PC-3 (cell line): ENCODE results near the gene INSL6. TPM values are rescaled to one million over a fixed set of nuclear protein-coding genes. Genes with fewer than 3 reads are reported as not detected.
A peak's percentile ranks its signal among the peaks of the same experiment; 100 is the strongest.

Experiments
- ATAC-seq: fragments of 200-7000 bp; cut with Tn5 transposase; 2 replicates; pipeline ENCODE4 v1.9.1; 2020; ENCODE audit warnings: mild to moderate bottlenecking, moderate library complexity
- BruUV-seq: library from RNA; stranded (reverse); fragments of 400-500 nt; replicated peaks from 2 replicates; lab custom pipeline; 2021; lab: Mats Ljungman, UMichigan
- CTCF ChIA-PET: fragments of 300-600 bp; sonication (Branson Sonifier 250); formaldehyde crosslinking; loops from one replicate; lab custom pipeline; 2022; ENCODE audit warnings: antibody characterized with exemption; lab: Charles Lee
- POLR2A ChIA-PET: fragments of 300-600 bp; sonication (Branson Sonifier 250); formaldehyde crosslinking; loops from one replicate; lab custom pipeline; 2022; ENCODE audit warnings: antibody characterized with exemption; ENCODE audit not compliant: unreplicated experiment; lab: Charles Lee
- DNase-seq: peaks from one replicate; pipeline ENCODE4 v3.0.0-alpha.2; 2015
- H2AFZ ChIP-seq: fragments of 300-600 bp; sonication (generic); 2 replicates; pipeline ENCODE4 v1.6.0; 2016; ENCODE audit warnings: antibody characterized with exemption, low read length
- H3F3A ChIP-seq: fragments of 300-600 bp; sonication (generic); one replicate; pipeline ENCODE4 v1.6.0; 2017; ENCODE audit warnings: antibody characterized with exemption, low read length, control low read depth, mild to moderate bottlenecking; ENCODE audit not compliant: unreplicated experiment
- H3K27ac ChIP-seq: fragments of 300-600 bp; sonication (generic); 2 replicates; pipeline ENCODE4 v1.5.1; 2016; ENCODE audit warnings: mild to moderate bottlenecking, low read length
- H3K27me3 ChIP-seq: fragments of 300-600 bp; sonication (generic); 2 replicates; pipeline ENCODE4 v1.6.1; 2016; ENCODE audit warnings: low read length, mixed read lengths
- H3K36me3 ChIP-seq: fragments of 300-600 bp; sonication (generic); 2 replicates; pipeline ENCODE4 v1.6.1; 2016; ENCODE audit warnings: low read depth, mixed run types, low read length, mixed read lengths
- H3K4me1 ChIP-seq: fragments of 300-600 bp; sonication (generic); 2 replicates; pipeline ENCODE4 v1.5.1; 2016; ENCODE audit warnings: low read length; ENCODE audit not compliant: insufficient read depth
- H3K4me2 ChIP-seq: fragments of 300-600 bp; sonication (generic); 2 replicates; pipeline ENCODE4 v1.6.0; 2016; ENCODE audit warnings: low read length
- H3K4me3 ChIP-seq: fragments of 300-600 bp; sonication (generic); 2 replicates; pipeline ENCODE4 v1.5.1; 2016; ENCODE audit warnings: mild to moderate bottlenecking, low read length, mixed read lengths
- H3K79me2 ChIP-seq: fragments of 300-600 bp; sonication (generic); 2 replicates; pipeline ENCODE4 v1.6.1; 2017; ENCODE audit warnings: low read length, mixed read lengths
- H3K9ac ChIP-seq: fragments of 300-600 bp; sonication (generic); 2 replicates; pipeline ENCODE4 v1.6.0; 2016; ENCODE audit warnings: mild to moderate bottlenecking, low read length
- H3K9me2 ChIP-seq: fragments of 300-600 bp; sonication (generic); replicated peaks from 2 replicates; pipeline ENCODE4 v1.6.1; 2016; ENCODE audit warnings: mixed run types, low read length, mixed read lengths
- H3K9me3 ChIP-seq: fragments of 300-600 bp; sonication (generic); 2 replicates; pipeline ENCODE4 v1.6.1; 2016; ENCODE audit warnings: low read length, mixed read lengths
- H4K20me1 ChIP-seq: fragments of 300-600 bp; sonication (generic); 2 replicates; pipeline ENCODE4 v1.6.1; 2016; ENCODE audit warnings: low read length, mixed read lengths
- EZH2 ChIP-seq: fragments of 300-600 bp; sonication (generic); IDR thresholded peaks from one replicate; pipeline ENCODE4 v1.6.1; 2017; ENCODE audit warnings: antibody characterized with exemption, mild to moderate bottlenecking, low read length; ENCODE audit not compliant: unreplicated experiment
- EZH2phosphoT487 ChIP-seq: fragments of 300-600 bp; sonication (generic); IDR thresholded peaks from 2 replicates; pipeline ENCODE4 v1.6.1; 2018; ENCODE audit warnings: mild to moderate bottlenecking, antibody characterized with exemption, low read length, borderline replicate concordance
- intact Hi-C: fragments of 100-400 bp; cut with micrococcal nuclease; formaldehyde crosslinking; loops from 2 replicates; pipeline ENCODE4 v1.9.0; 2023
- total RNA-seq: library from RNA; depleted of rRNA; stranded (reverse); fragments of >200 nt; gene quantifications from 2 replicates; pipeline ENCODE4 v1.2.3, GENCODE V29; 2014
- TF ChIP-seq, protein P1 (sequence below): fragments of 300-600 bp; sonication (generic); conservative IDR thresholded peaks from 2 replicates; pipeline ENCODE4 v1.5.1; 2017; ENCODE audit warnings: antibody characterized with exemption, low read depth, mild to moderate bottlenecking, low read length

Gene INSL6
- total RNA-seq, 1 experiment from 2014 or later, result not detected

DNA sequence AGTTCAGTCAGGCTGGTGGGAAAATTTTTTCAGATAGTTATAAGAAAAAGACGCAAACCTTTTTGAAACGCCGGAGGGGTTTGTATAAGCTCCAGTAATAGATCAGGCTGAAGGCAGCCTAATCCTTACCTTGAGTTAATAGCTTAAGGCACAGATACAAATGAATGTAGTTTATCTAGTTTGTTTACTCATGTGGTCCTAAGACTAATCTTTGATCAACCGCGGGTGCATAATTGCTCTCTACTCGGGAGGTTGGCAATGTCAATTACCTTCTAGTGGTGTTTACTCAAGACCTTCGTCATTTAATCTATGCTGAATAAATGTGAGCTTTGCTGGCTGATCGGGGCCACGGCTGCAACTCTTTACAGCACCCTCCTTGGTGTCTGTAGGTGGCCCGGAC lies 45.1 kb upstream of the INSL6 start:
- H3F3A ChIP-seq, result no peaks in the 10 kb centered on the region
- no TSS peak for BruUV-seq
- intact Hi-C loops, result no loop called here
- no peak overlapping the region for H3K4me3 ChIP-seq
- H4K20me1 ChIP-seq, result no peaks in the 10 kb centered on the region
- DNase-seq (peak; percentile 3), ATAC-seq (no peak)
- ChIA-PET CTCF (no interaction called here), POLR2A (no interaction called here)
- TF ChIP-seq EZH2 (no peak), EZH2phosphoT487 (no peak)
- TF ChIP-seq, protein P1, sequence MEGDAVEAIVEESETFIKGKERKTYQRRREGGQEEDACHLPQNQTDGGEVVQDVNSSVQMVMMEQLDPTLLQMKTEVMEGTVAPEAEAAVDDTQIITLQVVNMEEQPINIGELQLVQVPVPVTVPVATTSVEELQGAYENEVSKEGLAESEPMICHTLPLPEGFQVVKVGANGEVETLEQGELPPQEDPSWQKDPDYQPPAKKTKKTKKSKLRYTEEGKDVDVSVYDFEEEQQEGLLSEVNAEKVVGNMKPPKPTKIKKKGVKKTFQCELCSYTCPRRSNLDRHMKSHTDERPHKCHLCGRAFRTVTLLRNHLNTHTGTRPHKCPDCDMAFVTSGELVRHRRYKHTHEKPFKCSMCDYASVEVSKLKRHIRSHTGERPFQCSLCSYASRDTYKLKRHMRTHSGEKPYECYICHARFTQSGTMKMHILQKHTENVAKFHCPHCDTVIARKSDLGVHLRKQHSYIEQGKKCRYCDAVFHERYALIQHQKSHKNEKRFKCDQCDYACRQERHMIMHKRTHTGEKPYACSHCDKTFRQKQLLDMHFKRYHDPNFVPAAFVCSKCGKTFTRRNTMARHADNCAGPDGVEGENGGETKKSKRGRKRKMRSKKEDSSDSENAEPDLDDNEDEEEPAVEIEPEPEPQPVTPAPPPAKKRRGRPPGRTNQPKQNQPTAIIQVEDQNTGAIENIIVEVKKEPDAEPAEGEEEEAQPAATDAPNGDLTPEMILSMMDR, result no peak
- H3K27me3 ChIP-seq, result no peaks in the 10 kb centered on the region
- H3K79me2 ChIP-seq, result no peaks in the 10 kb centered on the region
- H3K9me3 ChIP-seq, result no peaks in the 10 kb centered on the region
- H3K36me3 ChIP-seq, result no peaks in the 10 kb centered on the region
- H3K4me1 ChIP-seq, result peaks cover 10% of the 10 kb centered on the region; the same call in 1 of the 2 replicates
- peak overlapping the region; percentile 27 for H3K4me2 ChIP-seq
- no peak overlapping the region for H2AFZ ChIP-seq
- H3K9me2 ChIP-seq, result no peaks in the 10 kb centered on the region
- no peak overlapping the region for H3K9ac ChIP-seq
- H3K27ac ChIP-seq, result no peak overlapping the region

DNA sequence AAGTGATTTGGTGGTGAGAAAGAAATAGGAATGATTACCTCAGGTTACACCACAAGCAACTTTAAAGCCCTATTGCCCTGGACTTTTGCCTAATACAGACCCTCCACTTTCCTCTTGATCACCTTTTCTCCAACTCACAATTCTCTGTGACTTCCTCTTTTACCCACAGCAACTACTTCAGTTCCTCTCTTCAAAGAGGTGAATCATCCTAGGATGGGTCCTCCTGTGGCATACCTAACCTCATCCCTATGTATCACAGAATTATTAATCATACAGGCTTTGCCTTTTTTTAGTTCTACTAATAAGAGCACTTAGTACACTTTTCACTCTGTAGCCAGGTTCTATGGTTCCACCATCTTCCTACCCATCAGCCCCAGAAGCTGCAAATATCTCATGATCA lies 19.6 kb upstream of the INSL6 start:
- intact Hi-C loops, result no loop called here
- Histone ChIP-seq H3F3A (no peaks in the 10 kb centered on the region), H3K79me2 (no peaks in the 10 kb centered on the region), H3K27ac (no peak overlapping the region), H2AFZ (no peak overlapping the region), H3K4me1 (no peaks in the 10 kb centered on the region), H3K36me3 (no peaks in the 10 kb centered on the region), H3K4me3 (no peak overlapping the region), H3K9me3 (no peaks in the 10 kb centered on the region), H3K9me2 (no peaks in the 10 kb centered on the region), H3K4me2 (no peak overlapping the region), H3K27me3 (no peaks in the 10 kb centered on the region), H4K20me1 (no peaks in the 10 kb centered on the region), H3K9ac (no peak overlapping the region)
- BruUV-seq, result no TSS peak
- DNase-seq (peak; percentile 19), ATAC-seq (no peak)
- CTCF ChIA-PET, result no interaction called here
- POLR2A ChIA-PET, result no interaction called here
- TF ChIP-seq, protein P1, result no peak
- TF ChIP-seq EZH2phosphoT487, result no peak
- TF ChIP-seq EZH2, result no peak

DNA sequence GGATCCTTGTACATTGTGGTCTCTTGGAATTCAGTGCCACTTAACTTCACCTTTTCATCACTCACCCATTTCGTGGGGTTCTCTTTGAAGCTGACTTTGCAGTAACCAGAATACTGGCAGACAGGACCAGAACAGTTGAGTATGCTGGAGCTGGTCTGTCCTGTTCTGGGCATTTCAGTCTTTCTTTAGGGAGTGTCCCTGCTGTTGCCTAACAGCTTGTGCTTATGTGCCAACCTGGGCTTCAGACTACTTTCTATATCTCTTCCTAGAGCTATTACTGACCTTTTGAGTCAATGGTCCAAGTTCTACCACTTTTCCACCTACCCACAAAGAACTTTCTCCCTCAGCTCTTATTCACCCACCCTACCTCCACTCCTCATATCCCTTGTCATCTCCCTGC lies 10.0 kb upstream of the INSL6 start:
- Histone ChIP-seq H3K9me2 (no peaks in the 10 kb centered on the region; the same call in 1 of the 2 replicates), H4K20me1 (no peaks in the 10 kb centered on the region), H2AFZ (no peak overlapping the region), H3F3A (no peaks in the 10 kb centered on the region), H3K4me2 (no peak overlapping the region), H3K79me2 (no peaks in the 10 kb centered on the region), H3K27ac (no peak overlapping the region), H3K36me3 (no peaks in the 10 kb centered on the region), H3K4me3 (no peak overlapping the region), H3K9me3 (no peaks in the 10 kb centered on the region), H3K9ac (no peak overlapping the region), H3K4me1 (no peaks in the 10 kb centered on the region), H3K27me3 (peaks cover 3% of the 10 kb centered on the region; the same call in 1 of the 2 replicates)
- ChIA-PET CTCF (no interaction called here), POLR2A (no interaction called here)
- intact Hi-C loops, result no loop called here
- TF ChIP-seq EZH2 (no peak), EZH2phosphoT487 (no peak)
- TF ChIP-seq, protein P1, result no peak
- ATAC-seq, result no peak
- DNase-seq, result peak; percentile 15
- BruUV-seq, result no TSS peak
